K562 (cell line): ENCODE measurements around the gene ARHGAP4. TPM values are rescaled to one million over a fixed set of nuclear protein-coding genes. Genes with fewer than 3 reads are reported as not detected.

ENCODE experiments used
- ATAC-seq: fragments of 200-7000 bp; cut with Tn5 transposase; 3 replicates; pipeline ENCODE4 v1.9.1; 2020; ENCODE audit warnings: moderate library complexity
- BruUV-seq: library from RNA; stranded (reverse); fragments of 400-500 nt; replicated peaks from 2 replicates; lab custom pipeline; 2021; lab: Mats Ljungman, UMichigan
- CTCF ChIA-PET: fragments of 300-600 bp; formaldehyde crosslinking; extraction: SDS; loops from one replicate; lab custom pipeline; 2021; ENCODE audit warnings: low intra/inter-chr PET ratio; lab: Yijun Ruan, JAX
- POLR2A ChIA-PET: fragments of 300-600, 350-650 bp; sonication (Branson Sonifier 250); formaldehyde crosslinking; extraction: SDS; loops from one replicate; lab custom pipeline; 2021; ENCODE audit warnings: antibody characterized with exemption, inconsistent platforms; lab: Yijun Ruan, JAX
- DNase-seq, 4 experiments: peaks; one replicate each; pipeline versions ENCODE4 v3.0.0 to v3.0.0-alpha.2; 2011 to 2018; ENCODE audit warnings: low spot score in 3 of 4, mixed read lengths in 3 of 4; ENCODE audit errors: extremely low read depth in 1 of 4
- FAIRE-seq: peaks from 2 replicates; lab custom pipeline; 2011; peaks lifted over from hg19 to GRCh38; lab: Jason Lieb, UNC
- H2AFZ ChIP-seq: 2 replicates; pipeline ENCODE4 v1.6.0; 2011; ENCODE audit warnings: low read depth, low read length, control low read depth, inconsistent platforms
- H3K27ac ChIP-seq: fragments of 200-600 bp; 3 replicates; pipeline ENCODE4 v1.8.0; 2011; ENCODE audit warnings: low read depth, mild to moderate bottlenecking, control low read depth, inconsistent platforms, low read length, moderate library complexity, mixed read lengths; ENCODE audit errors: extremely low read depth
- H3K27me3 ChIP-seq, 2 experiments: fragments of 300-600 bp in 1 of 2; 2 replicates in 1 of 2; 3 replicates in 1 of 2; pipeline versions ENCODE4 v1.6.0 to v1.8.0; 2011; ENCODE audit warnings: inconsistent platforms in 2 of 2, low read length in 2 of 2, mild to moderate bottlenecking in 1 of 2, mixed read lengths in 1 of 2, moderate library complexity in 1 of 2; ENCODE audit not compliant: control insufficient read depth in 2 of 2, insufficient read depth in 2 of 2
- H3K36me3 ChIP-seq: fragments of 300-600 bp; 3 replicates; pipeline ENCODE4 v1.8.0; 2011; ENCODE audit warnings: mild to moderate bottlenecking, low read length, inconsistent platforms; ENCODE audit not compliant: control insufficient read depth, insufficient read depth
- H3K4me1 ChIP-seq, 2 experiments: fragments of 200-600 bp in 1 of 2; replicated peaks in 1 of 2; 2 replicates in 1 of 2; 3 replicates in 1 of 2; pipeline versions ENCODE4 v1.5.1 to v1.8.0; 2011; ENCODE audit warnings: inconsistent platforms in 2 of 2, low read length in 2 of 2, mild to moderate bottlenecking in 1 of 2, mixed read lengths in 1 of 2, moderate library complexity in 1 of 2; ENCODE audit not compliant: control insufficient read depth in 2 of 2, insufficient read depth in 2 of 2
- H3K4me2 ChIP-seq: 2 replicates; pipeline ENCODE4 v1.6.1; 2011; ENCODE audit warnings: low read length, control low read depth, inconsistent platforms, mixed read lengths; ENCODE audit not compliant: insufficient read depth
- H3K4me3 ChIP-seq: fragments of 200-600 bp; sonication (generic), shearing (Covaris generic); 2 replicates; pipeline ENCODE4 v1.5.1; 2016; ENCODE audit warnings: control low read depth, inconsistent platforms
- H3K79me2 ChIP-seq: fragments of 200-600 bp; 3 replicates; pipeline ENCODE4 v1.8.0; 2011; ENCODE audit warnings: low read length, inconsistent platforms; ENCODE audit not compliant: control insufficient read depth, insufficient read depth
- H3K9ac ChIP-seq, 2 experiments: 2 replicates each; pipeline versions ENCODE4 v1.6.0 to v1.6.1; 2011; ENCODE audit warnings: low read depth in 2 of 2, low read length in 2 of 2, control low read depth in 1 of 2, inconsistent platforms in 1 of 2, mild to moderate bottlenecking in 1 of 2, mixed read lengths in 1 of 2; ENCODE audit not compliant: insufficient read depth in 1 of 2
- H3K9me1 ChIP-seq: one replicate; pipeline ENCODE4 v1.6.0; 2011; ENCODE audit warnings: inconsistent platforms, mild to moderate bottlenecking, low read length, moderate library complexity; ENCODE audit not compliant: control insufficient read depth, insufficient read depth
- H3K9me3 ChIP-seq: replicated peaks from 2 replicates; pipeline ENCODE4 v1.5.1; 2011; ENCODE audit warnings: low read depth, low read length, inconsistent platforms; ENCODE audit not compliant: control insufficient read depth, insufficient read depth
- H4K20me1 ChIP-seq: replicated peaks from 2 replicates; pipeline ENCODE4 v1.6.1; 2011; ENCODE audit warnings: low read length, inconsistent platforms, mixed read lengths; ENCODE audit not compliant: control insufficient read depth, insufficient read depth
- CHD1 ChIP-seq: fragments of 200-600 bp; sonication (generic); IDR thresholded peaks from one replicate; pipeline ENCODE4 v1.6.1; 2012; ENCODE audit warnings: mild to moderate bottlenecking, moderate library complexity, low read length, inconsistent platforms
- DMBX1 ChIP-seq: fragments of 250-450 bp; sonication (Bioruptor Pico); IDR thresholded peaks from 2 replicates; pipeline ENCODE4 v1.8.0; 2022; ENCODE audit warnings: inconsistent platforms, mild to moderate bottlenecking, moderate library complexity, borderline replicate concordance
- FOXJ3 ChIP-seq: sonication (generic); formaldehyde crosslinking; IDR thresholded peaks from 2 replicates; pipeline ENCODE4 v1.4.0; 2020; ENCODE audit warnings: mild to moderate bottlenecking, missing genetic modification reagents
- HMGN3 ChIP-seq: IDR thresholded peaks from 2 replicates; pipeline ENCODE4 v1.6.1; 2011; ENCODE audit warnings: borderline replicate concordance, low read depth, mild to moderate bottlenecking, mixed read lengths, low read length; ENCODE audit not compliant: insufficient read length; ENCODE audit errors: extremely low read depth
- MLX ChIP-seq, 2 experiments: fragments of 450-650 bp in 1 of 2; sonication (generic) in 1 of 2; formaldehyde crosslinking; conservative IDR thresholded peaks; 2 replicates each; pipeline versions ENCODE4 v1.4.0 to v1.8.1; 2020 to 2022; ENCODE audit warnings: mild to moderate bottlenecking in 1 of 2, missing genetic modification reagents in 1 of 2
- POLR3G ChIP-seq: IDR thresholded peaks from 2 replicates; pipeline ENCODE4 v1.6.1; 2011; ENCODE audit not compliant: insufficient read length, insufficient replicate concordance; ENCODE audit errors: extremely low read depth
- SAP30 ChIP-seq: fragments of 200-600 bp; sonication (generic); IDR thresholded peaks from 2 replicates; pipeline ENCODE4 v1.6.1; 2012; ENCODE audit warnings: borderline replicate concordance, low read depth, mild to moderate bottlenecking, moderate library complexity, low read length, control low read depth, inconsistent platforms; ENCODE audit not compliant: insufficient read depth, poor library complexity, severe bottlenecking
- TBP ChIP-seq: optimal IDR thresholded peaks from 2 replicates; pipeline ENCODE3; 2011; ENCODE audit warnings: low read depth, low read length, improper control_type of control experiment
- ZEB2 ChIP-seq: fragments of 450-650 bp; IDR thresholded peaks from 2 replicates; pipeline ENCODE4 v1.6.1; 2016
- WGBS: fragments of 100-300 bp; shearing (Covaris generic); methylation state at CpG from one replicate; pipeline ENCODE4 v1.1.6; 2016; ENCODE audit warnings: low coverage, mixed read lengths; ENCODE audit not compliant: insufficient coverage; ENCODE audit errors: missing lambda C conversion rate; 5-methylcytosine and 5-hydroxymethylcytosine counted together
- in situ Hi-C: fragments of 300-500 bp; cut with MboI; formaldehyde crosslinking; loops from 4 replicates; pipeline ENCODE4 v1.15.0; 2018; ENCODE audit warnings: inconsistent platforms, mixed read lengths
- intact Hi-C: fragments of 100-400 bp; cut with micrococcal nuclease; formaldehyde crosslinking; loops from 2 replicates; pipeline ENCODE4 v1.14.2; 2022
- polyA plus RNA-seq, 8 experiments: library from polyadenylated mRNA; depleted of rRNA in 4 of 8; stranded (reverse) in 5 of 8; unstranded in 3 of 8; fragments of >200 nt; fragmentation: Nextera tagmentation in 2 of 8; fragmentation: Illumina TruSeq in 1 of 8; extraction: Ambion mirVana in 2 of 8; extraction: Trizol in 1 of 8; gene quantifications; 2 replicates each; pipeline versions ENCODE4 v1.2.1 to v1.2.3, GENCODE V29; 2011 to 2014; ENCODE audit warnings: inconsistent platforms in 1 of 8, missing spikeins in 1 of 8
- total RNA-seq, 7 experiments: library from RNA; depleted of rRNA in 6 of 7; stranded (reverse); fragments of >200 nt in 6 of 7; fragmentation: Illumina TruSeq in 2 of 7; extraction: Trizol in 2 of 7; gene quantifications; 2 replicates each; pipeline versions ENCODE4 v1.2.1 to v1.2.3, GENCODE V29; 2011 to 2021; ENCODE audit warnings: low replicate concordance in 1 of 7

ARHGAP4 gene
- total and polyA plus RNA-seq, 9 of the 15 experiments (the other 6 are each of a cell fraction or from before 2014, with no cell fraction given): 0.30 to 81.8 (median 13.5) TPM

GRCh38 chrX:153879741-153880439, 46.2 kb downstream of the ARHGAP4 start:
- intact Hi-C loops: no loop called here

GRCh38 chrX:153878969-153879653, 47.0 kb downstream of the ARHGAP4 start:
- CTCF ChIA-PET: no interaction called here
- no TSS peak for BruUV-seq

More at GRCh38 chrX:153879741-153880439, 46.2 kb downstream of the ARHGAP4 start:
- 5% methylated on average over 4 of the region's 12 CpGs for WGBS
- H4K20me1 ChIP-seq: peaks cover 6% of the 10 kb centered on the region; the same call in 1 of the 2 replicates
- FAIRE-seq: no peak
- H3K9me1 ChIP-seq: no peaks in the 10 kb centered on the region
- BruUV-seq: no TSS peak
- peaks cover 0 to 44% of the 10 kb centered on the region in 2 experiments; a peak in 3 of 5 replicates for H3K4me1 ChIP-seq
- no peaks in the 10 kb centered on the region for H3K9me3 ChIP-seq
- H3K36me3 ChIP-seq: no peaks in the 10 kb centered on the region
- no peak overlapping the region for H3K4me3 ChIP-seq
- POLR2A ChIA-PET: no interaction called here
- H3K9ac ChIP-seq: no peak overlapping the region
- CTCF ChIA-PET: no interaction called here
- no peak overlapping the region for H3K27ac ChIP-seq
- no peak for ATAC-seq
- H3K27me3 ChIP-seq: peaks cover 0 to 33% of the 10 kb centered on the region in 2 experiments; a peak in 2 of 5 replicates
- no peak overlapping the region for H3K4me2 ChIP-seq
- no peak overlapping the region for H2AFZ ChIP-seq
- no peaks in the 10 kb centered on the region for H3K79me2 ChIP-seq
- in situ Hi-C loops: no loop called here
- TF ChIP-seq CHD1: no peak
- TF ChIP-seq HMGN3: no peak
- TF ChIP-seq TBP: no peak
- TF ChIP-seq, all 486 proteins: peak for 0
- DNase-seq: no peak

More at GRCh38 chrX:153878969-153879653, 47.0 kb downstream of the ARHGAP4 start:
- Histone ChIP-seq H3K9me1 (no peaks in the 10 kb centered on the region), H3K27ac (no peak overlapping the region), H3K4me1 (peaks cover 0 to 38% of the 10 kb centered on the region in 2 experiments; a peak in 3 of 5 replicates), H3K27me3 (peaks cover 0 to 34% of the 10 kb centered on the region in 2 experiments; a peak in 2 of 5 replicates), H3K36me3 (no peaks in the 10 kb centered on the region), H2AFZ (no peak overlapping the region), H3K9ac (no peak overlapping the region), H3K9me3 (no peaks in the 10 kb centered on the region), H3K4me3 (no peak overlapping the region), H3K79me2 (no peaks in the 10 kb centered on the region), H4K20me1 (0 out of 2 replicates have a peak, but pooled peaks cover 8% of the 10 kb centered on the region), H3K4me2 (no peak overlapping the region)
- TF ChIP-seq ZEB2: no peak
- no peak for TF ChIP-seq FOXJ3 (CRISPR knock-in tag)
- TF ChIP-seq POLR3G: no peak
- no peak for TF ChIP-seq SAP30
- no peak for TF ChIP-seq MLX (CRISPR knock-in tag; conservative IDR thresholded peaks at IDR 0.05)
- TF ChIP-seq DMBX1: no peak
- DNase-seq (no peak), ATAC-seq (no peak), FAIRE-seq (no peak)
- intact Hi-C loops: no loop called here
- in situ Hi-C loops: no loop called here
- POLR2A ChIA-PET: no interaction called here
- 9% methylated on average over 13 of the region's 28 CpGs for WGBS
